Lower leg skin (tissue), 4 donors: Measurements from ENCODE around the gene IL17RA. TPM values are rescaled to one million over a fixed set of nuclear protein-coding genes. Genes with fewer than 3 reads are reported as not detected.

ENCODE experiments used
- DNase-seq, 2 donors: peaks; one replicate each; pipeline ENCODE4 v3.0.0-alpha.2; 2019; ENCODE audit warnings: low spot score in 2 of 2
- H3K4me3 ChIP-seq: fragments of 200-600 bp; sonication (generic); 2 replicates; pipeline ENCODE4 v1.5.1; 2017; ENCODE audit warnings: mild to moderate bottlenecking, low read depth; ENCODE audit not compliant: poor library complexity, severe bottlenecking
- POLR2A ChIP-seq, 2 donors: fragments of 450-650 bp; IDR thresholded peaks; one replicate each; pipeline ENCODE4 v1.6.1; 2016 to 2017; ENCODE audit warnings: antibody characterized with exemption in 2 of 2, mild to moderate bottlenecking in 1 of 2, moderate library complexity in 1 of 2
- WGBS, 2 donors: methylation state at CpG; one replicate each; pipeline ENCODE4 v1.1.5; 2018; 5-methylcytosine and 5-hydroxymethylcytosine counted together
- intact Hi-C: fragments of 100-400 bp; cut with DNase I; formaldehyde crosslinking; loops from one replicate; pipeline ENCODE4 v1.15.0; 2023; ENCODE audit warnings: low total_unique reads
- total RNA-seq, 4 donors: library from RNA; depleted of rRNA; stranded (reverse); fragments of >200 nt; gene quantifications; one replicate each; pipeline ENCODE4 v1.1.0, GENCODE V29; 2016
- TF ChIP-seq, protein P1 (sequence below), 3 donors: fragments of 450-650 bp; IDR thresholded peaks; one replicate each; pipeline ENCODE4 v1.5.1; 2016; ENCODE audit warnings: antibody characterized with exemption in 3 of 3, mild to moderate bottlenecking in 3 of 3, moderate library complexity in 2 of 3

The IL17RA gene
- total RNA-seq, 4 donors from 2014 or later, result 17.6 to 30.6 (median 21.3) TPM

DNA sequence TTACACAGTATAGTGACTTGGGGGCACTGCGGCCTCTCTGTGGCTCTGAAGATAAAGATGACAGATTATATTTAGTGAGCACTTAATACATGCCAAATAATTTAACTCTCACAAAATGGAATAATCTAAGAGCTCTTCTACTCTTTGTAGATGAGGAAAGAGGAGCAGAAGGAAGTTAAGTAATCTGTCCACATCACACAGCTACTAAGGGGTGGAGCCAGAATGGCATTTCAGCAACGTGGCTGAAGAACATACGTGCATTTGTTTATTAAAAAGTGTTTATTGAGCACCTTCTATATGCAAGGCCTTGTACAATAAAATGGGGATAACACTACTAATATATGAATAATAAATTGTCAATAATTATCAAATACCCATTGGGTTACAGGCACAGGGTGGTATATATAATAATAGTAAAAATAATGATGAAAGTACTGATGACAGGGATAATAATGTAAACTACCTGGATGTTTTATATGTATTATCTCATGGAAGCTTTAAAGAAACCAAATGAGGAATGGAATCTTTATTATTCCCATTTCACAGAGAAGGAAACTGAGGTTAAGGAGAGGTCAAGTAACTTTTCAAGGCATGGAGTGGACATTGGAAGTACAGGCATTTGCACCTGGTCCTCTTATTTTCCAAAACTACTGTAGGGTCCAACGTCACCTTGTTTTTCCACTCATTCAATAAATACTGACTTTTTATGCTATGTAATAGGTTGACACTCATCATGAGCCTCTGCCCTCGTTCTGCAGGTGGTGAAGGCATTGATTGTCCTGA is 38.0 kb upstream of the IL17RA start:
- WGBS, 2 donors, result 68 to 77% methylated on average over 5 of the region's 5 CpGs
- no peak overlapping the region for H3K4me3 ChIP-seq
- intact Hi-C loops, result no loop called here

DNA sequence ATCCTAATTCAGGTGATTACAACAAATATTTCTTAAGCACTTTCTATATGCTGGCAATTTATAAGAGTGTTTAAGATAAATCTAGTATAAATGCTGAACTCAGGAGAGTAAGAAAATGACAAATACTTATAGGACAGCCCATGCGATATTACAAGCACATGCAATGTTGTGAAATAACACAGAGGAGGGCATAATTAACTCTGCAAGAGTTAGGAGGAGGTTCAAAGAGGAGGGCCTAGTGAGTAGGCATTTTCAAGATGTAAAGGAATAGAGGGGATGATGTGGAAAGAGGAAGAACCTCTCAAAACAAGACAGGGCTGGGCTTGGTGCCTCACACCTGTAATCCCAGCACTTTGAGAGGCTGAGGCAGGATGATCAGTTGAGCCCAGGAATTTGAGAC is 37.1 kb upstream of the IL17RA start:
- TF ChIP-seq, protein P1, sequence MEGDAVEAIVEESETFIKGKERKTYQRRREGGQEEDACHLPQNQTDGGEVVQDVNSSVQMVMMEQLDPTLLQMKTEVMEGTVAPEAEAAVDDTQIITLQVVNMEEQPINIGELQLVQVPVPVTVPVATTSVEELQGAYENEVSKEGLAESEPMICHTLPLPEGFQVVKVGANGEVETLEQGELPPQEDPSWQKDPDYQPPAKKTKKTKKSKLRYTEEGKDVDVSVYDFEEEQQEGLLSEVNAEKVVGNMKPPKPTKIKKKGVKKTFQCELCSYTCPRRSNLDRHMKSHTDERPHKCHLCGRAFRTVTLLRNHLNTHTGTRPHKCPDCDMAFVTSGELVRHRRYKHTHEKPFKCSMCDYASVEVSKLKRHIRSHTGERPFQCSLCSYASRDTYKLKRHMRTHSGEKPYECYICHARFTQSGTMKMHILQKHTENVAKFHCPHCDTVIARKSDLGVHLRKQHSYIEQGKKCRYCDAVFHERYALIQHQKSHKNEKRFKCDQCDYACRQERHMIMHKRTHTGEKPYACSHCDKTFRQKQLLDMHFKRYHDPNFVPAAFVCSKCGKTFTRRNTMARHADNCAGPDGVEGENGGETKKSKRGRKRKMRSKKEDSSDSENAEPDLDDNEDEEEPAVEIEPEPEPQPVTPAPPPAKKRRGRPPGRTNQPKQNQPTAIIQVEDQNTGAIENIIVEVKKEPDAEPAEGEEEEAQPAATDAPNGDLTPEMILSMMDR (IDR thresholded peaks at IDR 0.05), result no peak
- TF ChIP-seq POLR2A (IDR thresholded peaks at IDR 0.05), result no peak
- WGBS, 2 donors, result 76 to 85% methylated on average over 1 of the region's 1 CpG
- no peak for DNase-seq
- no peak overlapping the region for H3K4me3 ChIP-seq
- intact Hi-C loops, result no loop called here

More for the DNA sequence above, 38.0 kb upstream of the IL17RA start:
- TF ChIP-seq POLR2A (IDR thresholded peaks at IDR 0.05), result no peak
- TF ChIP-seq, protein P1 (IDR thresholded peaks at IDR 0.05), result no peak
- no peak for DNase-seq

DNA sequence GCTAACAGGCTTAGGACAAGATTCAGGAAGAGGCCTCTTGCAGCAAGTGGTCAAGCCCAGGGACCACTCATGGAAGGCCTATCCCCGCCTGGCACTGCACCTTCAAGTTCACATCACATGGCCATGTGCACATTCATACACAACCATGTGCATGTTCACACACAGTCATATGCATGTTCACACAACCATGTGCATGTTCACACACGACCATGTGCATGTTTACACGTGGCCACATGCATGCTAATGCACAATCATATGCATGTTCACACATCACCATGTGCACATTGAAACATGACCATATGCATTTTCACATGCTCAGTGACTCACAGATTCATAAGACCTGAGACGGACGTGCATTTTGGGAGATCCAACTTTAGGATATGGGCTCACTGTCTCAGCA is 28.7 kb upstream of the IL17RA start:
- DNase-seq, result no peak
- intact Hi-C loops, result loop anchor here (5.0 kb wide), 1 partner anchor 139 kb away; no protein-coding TSS in a partner anchor
- 78 to 81% methylated on average over 5 of the region's 5 CpGs for WGBS, 2 donors
- no peak overlapping the region for H3K4me3 ChIP-seq
- TF ChIP-seq, protein P1 (IDR thresholded peaks at IDR 0.05), result no peak
- TF ChIP-seq POLR2A (IDR thresholded peaks at IDR 0.05), result no peak

DNA sequence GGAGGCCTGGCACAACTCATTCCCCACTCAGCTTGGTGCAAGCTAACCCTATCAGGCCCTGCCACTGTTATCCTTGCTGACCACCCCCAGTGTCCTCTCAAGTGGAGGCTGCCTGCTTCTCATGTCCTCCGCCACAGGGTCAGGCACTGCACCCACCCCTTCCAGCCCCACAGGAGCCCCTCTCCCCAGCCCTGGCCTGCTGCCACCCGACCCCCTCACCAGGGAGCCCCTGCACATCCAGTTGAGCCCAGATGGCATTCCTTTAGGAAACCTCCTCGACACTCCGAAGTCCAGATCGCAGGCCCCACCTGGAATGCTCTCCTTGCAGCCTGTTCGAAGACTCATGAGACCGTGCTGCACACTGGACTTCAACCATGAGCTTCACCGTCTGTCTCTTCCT is 28.0 kb upstream of the IL17RA start:
- WGBS, 2 donors, result 77 to 83% methylated on average over 8 of the region's 8 CpGs
- H3K4me3 ChIP-seq, result no peak overlapping the region
- no peak for DNase-seq
- intact Hi-C loops, result loop anchor here (5.0 kb wide), 1 partner anchor 140 kb away; no protein-coding TSS in a partner anchor
- TF ChIP-seq, protein P1 (IDR thresholded peaks at IDR 0.05), result no peak
- no peak for TF ChIP-seq POLR2A (IDR thresholded peaks at IDR 0.05)

DNA sequence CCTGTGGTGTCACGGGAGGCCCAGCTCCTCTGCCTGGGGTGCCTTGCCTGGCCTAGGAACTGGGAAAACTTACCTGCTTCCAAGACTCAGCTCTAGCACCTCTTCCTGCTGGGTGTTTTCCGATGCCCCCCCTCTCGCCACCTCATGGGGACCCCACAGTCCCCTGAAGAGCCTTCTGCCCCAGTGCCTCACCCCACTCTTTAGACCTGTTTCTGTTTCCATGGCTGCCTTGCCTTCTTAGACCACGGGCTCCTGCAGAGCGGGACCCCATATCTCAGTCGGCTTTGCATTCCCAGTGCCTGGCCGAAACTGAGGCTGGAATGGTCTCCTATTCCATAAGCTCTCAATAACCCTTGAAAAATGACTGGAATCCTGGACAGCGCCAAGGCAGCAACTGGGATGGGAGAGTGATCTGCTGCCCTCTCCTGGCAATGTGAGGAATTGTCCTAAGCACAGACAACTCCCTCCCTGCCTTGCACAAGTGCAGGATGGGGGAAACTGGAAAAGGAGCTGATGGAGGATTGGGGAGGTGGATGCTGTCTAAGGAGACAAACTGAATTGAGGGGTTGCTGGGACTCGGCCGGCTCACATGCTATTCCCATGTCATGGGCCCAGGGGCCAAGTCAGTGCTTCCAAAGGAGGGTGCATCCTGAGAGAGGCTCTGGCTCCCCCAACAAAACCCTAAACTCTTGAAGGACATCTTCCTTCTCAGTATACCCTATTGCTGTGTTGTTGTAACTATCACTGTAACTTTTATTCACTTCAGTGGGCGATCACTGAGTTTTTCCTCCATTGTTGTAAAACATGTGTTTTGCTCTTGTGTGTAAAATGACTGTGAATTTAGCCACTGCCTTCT is 26.6 kb upstream of the IL17RA start:
- 26 to 28% methylated on average over 11 of the region's 11 CpGs for WGBS, 2 donors
- no peak for TF ChIP-seq POLR2A (IDR thresholded peaks at IDR 0.05)
- TF ChIP-seq, protein P1 (IDR thresholded peaks at IDR 0.05), result peak in 1 of 3 donors; percentile 24
- H3K4me3 ChIP-seq, result no peak overlapping the region
- intact Hi-C loops, result loop anchor here (5.0 kb wide), 1 partner anchor 141 kb away; no protein-coding TSS in a partner anchor
- DNase-seq, result peak; percentile 60 to 91
